Measurements from ENCODE around the gene INO80.

GRCh38 chr15:41161736-41162135 is 45.7 kb upstream of the INO80 start:
- TF ChIP-seq CTCF (IDR thresholded peaks at IDR 0.05) (no peak), POLR2AphosphoS5 (IDR thresholded peaks at IDR 0.05; ENCODE audit: insufficient read depth in 1 of 2, low read depth in 1 of 2) (no peak)

All from vagina (tissue), 2 donors.